ENCODE results near the gene LDLRAD3. TPM values are rescaled to one million over a fixed set of nuclear protein-coding genes. Genes with fewer than 3 reads are reported as not detected.

The LDLRAD3 gene
- polyA plus RNA-seq, 1 of the 3 experiments (the other 2 are of a cell fraction) = 10.6 TPM

DNA sequence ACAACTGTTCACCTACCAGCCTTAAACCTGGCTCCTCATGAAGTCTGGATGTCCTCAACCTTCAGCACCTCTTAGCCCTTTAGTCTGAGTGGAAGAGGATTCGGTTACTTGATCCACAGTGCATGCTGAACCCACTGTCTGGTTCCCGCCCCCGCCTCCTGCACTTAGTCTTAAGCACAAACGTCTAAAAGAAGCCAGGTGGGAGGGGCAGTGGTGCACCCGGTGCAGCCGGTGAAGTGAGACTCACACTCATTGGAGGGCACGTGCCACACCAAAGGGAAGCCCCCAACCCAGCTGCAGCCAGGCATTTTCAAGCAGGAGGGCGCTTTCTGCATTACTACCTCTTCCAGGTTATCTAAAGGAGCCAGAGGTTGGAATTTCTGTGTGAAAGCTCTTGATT, 198.6 kb downstream of the LDLRAD3 start:
- 86% methylated on average over 8 of the region's 8 CpGs for WGBS (ENCODE audit: low lambda C conversion rate)
- CTCF ChIA-PET = interaction anchor here (1.0 to 2.8 kb wide), 3 partner anchors 11 to 124 kb away, joined by 3 to 9 read pairs (median 5); no protein-coding TSS in a partner anchor
- H3F3A ChIP-seq (replicated peaks; ENCODE audit: insufficient read depth) = no peaks in the 10 kb centered on the region

GRCh38 chr11:36142879-36143278, 199.0 kb downstream of the LDLRAD3 start:
- DNase-seq = no peak
- Histone ChIP-seq H3K9me3 (no peaks in the 10 kb centered on the region), H3K4me2 (no peak overlapping the region), H3K27me3 (ENCODE audit: insufficient read depth) (no peaks in the 10 kb centered on the region), H2AFZ (ENCODE audit: low read depth) (no peak overlapping the region), H3K9me2 (no peaks in the 10 kb centered on the region), H3K27ac (ENCODE audit: low read depth in 2 of 2, low read length in 1 of 2) (no peak overlapping the region), H3K36me3 (replicated peaks in 1 of 2; ENCODE audit: control insufficient read depth in 1 of 2, insufficient read depth in 2 of 2, low read length in 1 of 2) (no peaks in the 10 kb centered on the region), H3K9ac (no peak overlapping the region), H4K20me1 (ENCODE audit: insufficient read depth) (no peaks in the 10 kb centered on the region), H3K4me3 (ENCODE audit: low read depth in 2 of 2, low read length in 1 of 2) (no peak overlapping the region), H3K79me2 (ENCODE audit: insufficient read depth) (no peaks in the 10 kb centered on the region), H3K4me1 (ENCODE audit: control insufficient read depth in 1 of 2, insufficient read depth in 2 of 2, low read depth in 1 of 2, low read length in 1 of 2) (no peaks in the 10 kb centered on the region), H3F3A (replicated peaks; ENCODE audit: insufficient read depth) (no peaks in the 10 kb centered on the region)
- WGBS (ENCODE audit: low lambda C conversion rate) = 97% methylated on average over 6 of the region's 6 CpGs
- CTCF ChIA-PET = interaction anchor here (1.0 to 2.8 kb wide), 3 partner anchors 11 to 123 kb away, joined by 3 to 9 read pairs (median 5); no protein-coding TSS in a partner anchor
- POLR2A ChIA-PET = no interaction called here
- no peak for TF ChIP-seq TEAD4 (IDR thresholded peaks at IDR 0.05; ENCODE audit: borderline replicate concordance, insufficient read depth)
- no peak for TF ChIP-seq YY1 (IDR thresholded peaks at IDR 0.05; ENCODE audit: low read depth)

More for the DNA sequence above, 198.6 kb downstream of the LDLRAD3 start:
- no peaks in the 10 kb centered on the region for H3K9me2 ChIP-seq
- no peaks in the 10 kb centered on the region for H3K9me3 ChIP-seq
- no peak overlapping the region for H2AFZ ChIP-seq (ENCODE audit: low read depth)
- no peak overlapping the region for H3K4me3 ChIP-seq (ENCODE audit: low read depth in 2 of 2, low read length in 1 of 2)
- TF ChIP-seq RFX5 (IDR thresholded peaks at IDR 0.05; ENCODE audit: low read length) (no peak), MEF2A (IDR thresholded peaks at IDR 0.05; ENCODE audit: borderline replicate concordance, low read depth) (no peak), IRF3 (IDR thresholded peaks at IDR 0.05; ENCODE audit: low read depth, low read length) (no peak), TCF12 (IDR thresholded peaks at IDR 0.05) (no peak), SMC3 (IDR thresholded peaks at IDR 0.05; ENCODE audit: low read depth, low read length) (no peak), FOXJ3 (CRISPR knock-in tag; IDR thresholded peaks at IDR 0.05) (no peak), GABPA (IDR thresholded peaks at IDR 0.05; ENCODE audit: low read depth) (no peak), EP300 (IDR thresholded peaks at IDR 0.05; ENCODE audit: borderline replicate concordance in 1 of 2, low read depth in 1 of 2, low read length in 1 of 2) (no peak), NRF1 (IDR thresholded peaks at IDR 0.05; ENCODE audit: low read depth, low read length) (no peak)
- TF ChIP-seq, protein P1, sequence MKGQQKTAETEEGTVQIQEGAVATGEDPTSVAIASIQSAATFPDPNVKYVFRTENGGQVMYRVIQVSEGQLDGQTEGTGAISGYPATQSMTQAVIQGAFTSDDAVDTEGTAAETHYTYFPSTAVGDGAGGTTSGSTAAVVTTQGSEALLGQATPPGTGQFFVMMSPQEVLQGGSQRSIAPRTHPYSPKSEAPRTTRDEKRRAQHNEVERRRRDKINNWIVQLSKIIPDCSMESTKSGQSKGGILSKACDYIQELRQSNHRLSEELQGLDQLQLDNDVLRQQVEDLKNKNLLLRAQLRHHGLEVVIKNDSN (IDR thresholded peaks at IDR 0.05; ENCODE audit: borderline replicate concordance, low read depth) = no peak
- no peaks in the 10 kb centered on the region for H4K20me1 ChIP-seq (ENCODE audit: insufficient read depth)
- H3K27me3 ChIP-seq (ENCODE audit: insufficient read depth) = no peaks in the 10 kb centered on the region
- H3K27ac ChIP-seq (ENCODE audit: low read depth in 2 of 2, low read length in 1 of 2) = no peak overlapping the region
- no peaks in the 10 kb centered on the region for H3K36me3 ChIP-seq (replicated peaks in 1 of 2; ENCODE audit: control insufficient read depth in 1 of 2, insufficient read depth in 2 of 2, low read length in 1 of 2)
- no peaks in the 10 kb centered on the region for H3K79me2 ChIP-seq (ENCODE audit: insufficient read depth)
- DNase-seq = no peak
- no peak overlapping the region for H3K9ac ChIP-seq
- POLR2A ChIA-PET = no interaction called here
- no peak overlapping the region for H3K4me2 ChIP-seq
- no peaks in the 10 kb centered on the region for H3K4me1 ChIP-seq (ENCODE audit: control insufficient read depth in 1 of 2, insufficient read depth in 2 of 2, low read depth in 1 of 2, low read length in 1 of 2)

All from SK-N-SH (cell line).